Skin of body (tissue), 2 donors: ENCODE results near the gene LRP8. TPM values are rescaled to one million over a fixed set of nuclear protein-coding genes. Genes with fewer than 3 reads are reported as not detected.

ENCODE experiments used
- DNase-seq: peaks from one replicate; lab custom pipeline; 2025; lab: John Stamatoyannopoulos, UW
- total RNA-seq: library from RNA; depleted of rRNA; stranded (reverse); fragments of >200 nt; gene quantifications from one replicate; pipeline ENCODE4 v1.2.3, GENCODE V29; 2014

Gene LRP8
- total RNA-seq, 1 donor from 2014 or later: 5.1 TPM

DNA sequence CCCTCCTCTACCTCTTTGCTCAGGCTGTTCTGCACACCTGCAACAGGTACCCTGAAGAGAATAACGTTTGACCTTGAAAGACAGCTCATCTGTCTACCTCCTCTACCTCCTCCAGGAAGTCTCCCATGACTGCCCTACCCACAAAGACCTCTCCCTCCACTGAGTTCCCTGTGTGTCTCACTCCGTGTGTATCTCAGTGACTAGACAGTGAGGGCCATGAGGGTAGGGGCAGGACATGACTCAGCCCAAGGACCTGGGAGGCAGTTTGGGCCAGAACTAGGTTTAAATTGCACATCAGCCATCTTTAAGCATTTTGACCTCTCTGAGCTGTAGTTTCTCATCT, 32.0 kb upstream of the LRP8 start:
- no peak for DNase-seq

DNA sequence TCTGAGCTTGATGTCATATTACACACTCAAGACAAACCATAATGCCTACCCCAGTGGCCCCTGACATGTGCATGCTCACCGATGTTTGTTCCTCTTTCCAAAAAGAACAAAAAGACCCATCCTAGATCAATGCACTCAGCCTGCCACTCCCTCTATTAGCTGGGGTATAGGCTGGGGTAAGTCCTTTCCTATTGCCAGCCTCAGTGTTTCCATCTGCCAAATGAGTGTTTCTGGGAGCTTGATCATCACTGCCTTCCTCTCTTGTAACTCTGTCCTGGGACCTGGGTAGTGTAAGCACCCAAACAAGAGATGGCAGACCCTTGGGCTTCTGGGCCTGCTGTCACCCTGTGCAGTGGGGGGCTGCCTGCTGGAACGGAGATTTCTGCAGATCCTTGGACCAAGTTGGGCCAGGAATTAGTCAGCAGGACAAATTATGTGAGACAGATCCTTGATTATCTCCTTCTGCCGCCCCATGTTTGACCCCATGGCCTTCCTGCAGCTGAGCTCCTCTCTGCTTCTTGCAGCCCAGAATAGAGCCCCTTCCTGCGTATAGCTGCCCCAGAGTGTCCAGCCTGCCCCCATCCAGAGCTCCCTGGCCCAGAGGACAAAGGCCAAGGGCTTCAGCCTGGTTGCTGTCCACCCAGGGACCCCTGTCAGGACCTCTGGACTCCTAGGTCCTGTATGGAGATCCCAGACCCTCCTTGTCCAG, 31.5 kb upstream of the LRP8 start:
- no peak for DNase-seq

DNA sequence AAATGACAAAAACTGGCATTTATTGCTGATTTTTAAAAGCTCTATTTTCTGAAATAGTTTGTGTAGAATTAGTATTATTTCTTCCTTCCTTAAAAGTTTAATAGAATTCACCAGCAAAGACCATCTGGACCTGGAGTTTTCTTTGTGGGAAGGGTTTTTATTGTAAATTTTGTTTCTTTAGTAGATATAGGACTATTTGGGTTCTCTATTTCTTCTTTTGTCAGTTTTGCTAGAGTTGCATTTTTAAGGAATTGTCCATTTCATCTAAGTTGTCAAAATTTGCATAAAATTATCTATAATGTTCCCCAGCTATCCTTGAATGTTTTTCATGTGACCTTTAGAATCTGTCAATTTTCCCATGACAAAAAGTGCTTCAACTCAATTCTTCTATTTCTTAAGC, 28.8 kb upstream of the LRP8 start:
- no peak for DNase-seq

DNA sequence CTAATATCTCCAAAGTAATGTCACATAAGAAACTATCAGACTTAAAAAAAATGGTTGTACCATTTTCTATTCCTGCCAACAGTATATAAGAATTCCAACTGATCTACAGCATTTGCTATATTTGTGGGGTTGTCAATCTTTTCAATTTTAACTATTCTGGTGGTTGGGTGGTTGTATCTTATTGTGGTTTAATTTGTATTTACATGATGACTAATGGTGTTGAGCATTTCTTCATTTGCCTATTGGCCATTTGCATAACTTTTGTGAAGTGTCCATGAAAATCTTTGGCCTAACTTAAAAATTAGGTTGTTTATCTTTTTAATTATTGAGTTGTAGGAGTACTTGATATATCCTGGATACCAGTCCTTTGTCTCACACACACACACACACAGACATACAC, 26.2 kb upstream of the LRP8 start:
- DNase-seq: no peak

DNA sequence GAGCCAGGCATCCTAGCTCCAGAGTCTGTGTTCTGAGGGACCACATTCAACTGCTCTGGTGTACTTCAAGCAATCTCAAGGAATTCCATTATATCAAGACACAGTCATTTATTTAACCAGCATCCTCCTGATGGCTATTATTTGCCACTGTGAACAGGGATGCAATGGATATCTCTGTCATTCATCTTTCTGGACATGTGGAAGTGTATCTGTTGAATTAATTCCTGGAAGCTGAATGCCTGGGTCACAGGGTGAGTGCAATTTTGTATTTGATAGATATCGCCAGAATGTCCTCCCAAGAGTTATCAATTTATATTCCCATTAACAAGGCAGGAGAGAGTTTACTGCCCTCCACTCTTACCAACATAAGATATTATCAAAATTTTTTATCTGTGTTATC, 24.7 kb upstream of the LRP8 start:
- no peak for DNase-seq

DNA sequence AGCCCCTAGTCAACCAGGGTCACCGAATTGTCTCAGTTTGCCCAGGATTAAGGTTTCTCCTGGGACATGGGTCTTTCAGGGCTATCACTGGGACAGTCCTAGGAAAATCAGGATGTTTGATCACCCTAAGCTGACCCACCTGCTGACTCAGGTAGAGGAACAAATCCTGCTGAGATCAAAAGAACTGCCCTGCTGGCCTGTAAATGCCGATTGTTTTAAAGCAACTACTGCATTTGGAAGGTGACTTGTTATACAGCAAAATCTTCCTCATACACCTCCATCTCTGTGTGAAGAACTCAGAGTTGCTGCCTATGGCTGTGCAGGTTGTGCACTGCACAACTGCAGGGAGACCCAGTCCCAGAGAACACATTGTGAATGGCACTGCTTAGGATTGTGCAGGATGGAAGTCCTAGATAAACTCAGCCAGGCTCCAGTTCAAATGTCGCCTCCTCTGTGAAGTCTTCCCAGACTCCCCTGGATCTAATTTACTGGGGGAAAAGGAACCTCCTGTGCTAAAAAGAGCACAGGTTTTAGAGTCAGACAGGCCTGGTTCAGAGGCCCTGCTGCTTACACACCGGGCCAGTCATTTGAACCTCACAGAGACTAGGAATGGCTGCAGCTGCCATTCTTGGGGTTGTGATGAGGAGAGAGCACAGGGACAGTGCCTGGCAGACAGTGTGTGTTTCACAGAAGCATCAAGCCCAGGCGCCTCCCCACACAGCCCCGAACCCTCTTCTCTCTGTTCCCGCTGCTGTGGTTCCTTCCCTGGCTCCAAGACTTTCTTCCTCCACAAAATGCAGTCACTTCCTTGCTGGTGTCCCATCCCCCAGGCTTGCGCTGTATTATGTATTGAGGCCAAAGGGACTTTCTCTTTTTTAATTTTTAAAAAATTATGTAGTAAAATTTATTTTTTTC, 23.2 kb upstream of the LRP8 start:
- DNase-seq: no peak

DNA sequence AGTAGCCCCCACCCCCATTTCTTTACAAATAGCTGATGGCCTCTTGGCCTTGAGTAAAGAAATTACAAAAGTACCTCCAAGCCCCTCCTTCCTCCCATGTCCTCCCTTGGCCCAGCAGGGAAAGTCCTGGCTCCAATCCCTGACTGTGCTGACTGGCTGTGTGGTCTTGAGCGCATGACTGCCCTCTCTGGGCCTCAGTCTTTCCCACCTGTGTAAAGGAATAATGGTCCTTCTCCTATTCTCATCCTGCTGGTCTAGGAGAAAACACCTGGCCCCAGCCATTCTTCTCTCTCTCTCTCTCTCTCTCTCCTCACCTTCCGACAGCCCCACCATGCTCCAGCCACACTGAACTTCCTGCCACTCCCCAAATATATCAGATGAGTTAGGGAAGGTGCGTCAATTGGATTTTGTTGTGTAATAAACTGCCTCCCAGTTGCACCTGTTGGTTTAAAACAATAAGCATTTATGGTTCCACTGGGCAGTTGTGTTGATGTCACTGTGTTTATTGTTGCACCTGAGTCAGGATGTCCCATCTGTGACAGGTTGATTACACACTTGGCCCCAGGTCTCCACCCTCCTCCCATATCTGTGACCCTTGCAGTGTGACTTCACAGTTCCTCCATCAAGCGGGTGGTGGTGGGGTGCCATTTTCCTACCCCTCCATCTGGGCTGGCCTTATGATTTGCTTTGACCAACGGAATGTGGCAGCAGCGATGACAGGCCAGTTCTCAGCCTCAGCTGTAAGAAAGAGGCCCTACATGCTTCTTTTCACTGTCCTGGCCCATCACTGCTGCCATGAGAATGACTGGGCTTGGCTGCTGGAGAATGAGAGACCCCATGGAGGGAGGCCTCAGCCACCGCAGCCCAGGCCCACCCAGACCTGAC, 22.3 kb upstream of the LRP8 start:
- DNase-seq: no peak

DNA sequence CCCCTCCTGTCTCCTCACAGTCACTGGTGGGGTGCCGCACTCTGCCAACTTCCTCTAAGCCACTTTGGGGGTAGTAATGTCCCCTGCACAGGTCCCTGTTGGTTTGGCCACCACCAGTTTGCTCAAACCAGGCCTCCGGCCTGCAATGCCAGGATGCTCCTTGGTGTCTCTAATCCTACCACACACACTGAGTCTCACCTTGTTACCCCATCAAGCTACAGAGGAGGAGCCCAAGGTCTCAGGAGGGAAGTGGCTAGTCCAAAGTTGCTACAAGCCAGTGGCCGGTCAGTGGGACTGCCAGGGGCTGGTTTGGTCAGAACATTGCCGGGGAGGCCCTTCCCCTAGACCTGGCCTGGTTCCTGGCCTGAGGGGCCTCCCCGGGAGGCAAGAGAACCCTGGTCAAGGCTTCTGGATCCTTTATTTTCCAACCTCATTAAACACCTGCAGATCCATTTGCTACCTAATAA, 21.5 kb upstream of the LRP8 start:
- DNase-seq: no peak

DNA sequence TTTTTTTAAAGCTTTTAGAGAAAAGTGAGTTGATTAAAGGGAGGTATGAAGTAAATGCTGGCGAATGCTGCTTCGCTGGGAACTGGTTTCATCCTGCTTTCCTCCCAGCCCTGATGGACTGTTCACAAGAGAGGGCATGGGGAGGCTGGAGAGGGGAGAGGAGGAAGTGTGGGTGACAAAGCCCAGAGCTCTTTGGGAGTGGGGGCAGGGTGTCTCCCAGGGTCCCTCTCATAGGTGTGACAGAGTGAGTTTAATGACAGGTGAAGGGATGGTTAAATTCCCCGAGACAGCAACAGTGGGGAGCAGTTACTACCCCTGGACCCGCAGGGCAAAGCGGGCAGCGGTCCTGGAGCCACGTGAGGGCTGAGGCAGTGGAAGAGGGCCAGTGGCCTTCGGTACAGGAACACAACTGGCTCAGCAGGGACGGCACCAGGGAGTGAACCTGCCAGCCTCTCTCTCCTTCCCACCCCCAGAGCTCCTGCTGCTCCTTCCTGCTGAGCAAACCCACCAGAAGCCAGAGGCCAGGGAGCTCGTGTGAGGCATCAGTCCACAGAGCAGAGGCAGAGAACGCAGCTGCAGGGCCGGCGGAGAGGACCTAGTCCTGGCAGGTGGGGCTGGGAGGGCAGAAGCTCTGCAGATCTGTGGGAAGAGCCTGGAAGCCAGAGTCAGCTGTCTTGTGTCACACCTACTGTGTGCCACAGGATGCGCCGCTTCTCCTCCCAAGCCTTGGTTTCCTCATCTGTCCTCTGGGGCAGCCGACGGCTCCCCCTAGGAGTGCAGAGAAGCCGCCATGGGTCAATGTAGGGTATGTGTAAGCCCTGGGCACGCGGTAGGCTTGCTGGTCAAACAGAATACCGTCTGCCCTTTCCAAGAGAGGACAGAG, 20.9 kb upstream of the LRP8 start:
- no peak for DNase-seq

DNA sequence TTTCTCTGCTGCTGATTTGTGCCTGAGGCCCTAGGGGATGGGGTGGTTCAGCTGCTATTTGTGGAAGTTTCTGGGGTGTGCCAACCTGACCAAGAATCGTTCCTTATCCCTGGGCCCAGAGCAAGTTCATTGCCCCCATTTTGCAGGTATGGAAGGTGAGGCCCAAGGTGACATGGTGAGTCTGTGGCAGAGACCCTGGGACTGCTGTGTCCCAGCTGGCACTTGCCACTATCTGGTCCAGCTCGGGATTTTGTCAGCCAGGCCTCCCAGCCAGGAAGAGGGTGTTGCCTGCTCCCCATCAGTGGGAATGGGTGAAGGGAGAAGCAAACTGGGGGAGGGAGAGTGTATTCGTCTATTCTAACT, 18.9 kb upstream of the LRP8 start:
- DNase-seq: no peak

DNA sequence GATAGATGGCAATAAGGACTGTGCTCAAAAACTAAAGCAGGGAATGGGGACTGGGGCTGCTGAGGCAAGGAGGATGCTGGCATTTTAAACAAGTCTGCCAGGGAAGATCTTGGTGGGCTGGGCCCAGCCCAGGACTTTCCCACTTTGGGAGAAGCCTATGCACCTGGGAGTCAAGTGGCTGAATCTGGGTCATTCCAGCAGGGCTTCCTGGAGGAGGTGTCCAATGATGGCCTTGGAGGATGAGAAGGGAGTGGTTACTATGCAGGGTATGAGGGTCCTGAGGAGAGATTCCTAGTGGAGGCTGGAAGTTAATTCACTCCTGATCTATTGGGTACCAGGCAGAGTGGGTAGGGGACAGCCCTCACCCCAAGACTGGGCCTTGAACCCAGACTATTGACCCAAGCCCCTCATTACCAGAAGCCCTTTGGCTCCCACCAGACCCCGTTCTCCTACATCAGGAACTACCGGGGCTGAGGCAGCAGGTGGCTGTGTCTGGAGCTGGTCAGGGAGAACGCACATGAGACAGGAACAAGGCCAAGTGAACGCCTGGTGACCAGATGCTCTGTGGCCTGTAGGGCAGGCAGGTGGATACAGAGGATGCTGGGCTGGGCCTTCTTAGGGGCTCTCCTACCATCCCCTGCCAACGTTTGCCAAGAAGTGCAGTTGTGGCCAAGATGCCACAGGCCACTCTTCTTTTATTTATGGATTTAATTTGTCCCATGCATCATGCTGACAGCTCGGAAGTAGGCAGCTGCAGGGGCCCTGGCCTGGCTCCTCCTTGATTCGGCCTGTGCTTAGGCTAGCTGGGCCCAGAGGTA, 18.3 kb upstream of the LRP8 start:
- no peak for DNase-seq

DNA sequence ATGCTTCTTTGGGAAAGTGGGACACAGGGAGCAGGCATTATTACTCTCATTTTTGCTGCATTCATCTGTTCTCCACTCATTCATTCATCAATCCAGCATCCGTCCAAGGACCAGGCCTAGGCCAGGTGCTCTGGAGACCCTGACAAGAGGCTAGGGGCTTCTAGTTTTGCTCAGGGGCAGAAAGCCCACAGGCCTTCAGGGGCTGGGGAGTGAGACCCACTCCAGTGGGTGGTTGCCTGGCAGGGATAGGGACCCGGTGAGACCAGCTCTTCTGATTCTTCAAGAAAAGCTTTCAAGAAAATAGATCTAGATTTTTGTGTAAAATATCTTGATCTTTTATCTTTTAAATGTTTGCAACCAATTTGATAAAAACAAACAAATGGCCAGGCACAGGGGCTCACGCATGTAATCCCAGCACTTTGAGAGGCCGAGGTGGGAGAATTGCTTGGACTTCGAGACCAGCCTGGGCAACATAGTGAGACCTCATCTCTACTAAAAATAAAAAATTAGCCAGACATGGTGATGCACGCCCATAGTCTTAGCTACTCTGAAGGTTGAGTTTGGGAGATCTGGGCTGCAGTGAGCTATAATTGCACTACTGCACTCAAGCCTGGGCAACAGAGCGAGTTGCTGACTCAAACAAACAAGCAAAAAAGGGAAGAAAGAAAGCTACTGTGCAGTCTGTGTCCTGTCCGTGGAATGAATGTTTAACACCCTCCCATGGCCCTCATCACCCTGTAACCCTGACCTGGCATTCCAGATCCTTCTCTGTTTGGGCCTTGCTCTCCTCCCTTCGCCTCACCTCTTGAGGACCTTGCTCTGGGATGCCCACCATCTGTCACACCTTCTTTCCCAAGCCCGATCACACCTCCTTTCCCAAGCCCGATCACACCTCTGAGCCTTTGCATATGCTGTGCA, 17.3 kb upstream of the LRP8 start:
- DNase-seq: no peak

DNA sequence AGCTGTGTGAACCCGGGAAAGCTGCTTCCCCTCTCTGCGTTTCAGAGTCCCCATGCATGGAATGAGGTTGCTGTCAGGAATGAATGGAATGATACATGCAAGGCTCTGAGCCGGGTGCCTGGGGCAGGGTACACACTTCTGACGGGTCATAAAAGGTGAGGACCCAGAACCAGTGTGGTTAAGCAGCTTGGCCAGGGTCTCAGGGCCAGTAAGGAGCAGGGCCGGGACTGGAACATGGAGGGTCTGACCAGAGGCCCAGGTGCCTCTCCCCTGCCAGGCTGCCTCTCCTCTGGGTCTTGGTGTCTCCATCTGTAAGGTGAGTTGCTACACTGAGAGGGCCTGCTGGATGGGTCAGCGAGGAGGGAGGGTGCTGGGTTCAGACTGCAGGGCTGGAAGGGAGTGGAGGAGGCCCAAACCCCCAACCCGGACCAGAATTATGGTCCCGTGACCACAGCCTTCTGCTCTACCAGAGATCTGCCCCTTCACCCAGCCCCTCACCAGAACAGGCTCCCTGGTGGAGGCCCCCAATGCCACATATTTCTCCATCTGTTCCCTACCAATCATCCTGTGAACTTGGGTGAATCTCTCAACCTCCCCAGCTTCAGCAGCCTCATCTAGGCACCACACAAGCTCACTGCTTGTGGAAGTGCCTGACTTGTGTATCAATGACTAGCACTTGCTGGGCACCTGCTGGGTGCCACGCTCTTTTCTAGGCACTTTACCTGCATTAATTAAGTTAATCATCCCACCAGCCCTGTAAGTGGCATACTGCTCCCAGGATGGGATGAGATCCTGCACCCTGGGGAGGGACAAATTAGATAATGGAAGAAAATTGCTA, 16.2 kb upstream of the LRP8 start:
- DNase-seq: no peak

DNA sequence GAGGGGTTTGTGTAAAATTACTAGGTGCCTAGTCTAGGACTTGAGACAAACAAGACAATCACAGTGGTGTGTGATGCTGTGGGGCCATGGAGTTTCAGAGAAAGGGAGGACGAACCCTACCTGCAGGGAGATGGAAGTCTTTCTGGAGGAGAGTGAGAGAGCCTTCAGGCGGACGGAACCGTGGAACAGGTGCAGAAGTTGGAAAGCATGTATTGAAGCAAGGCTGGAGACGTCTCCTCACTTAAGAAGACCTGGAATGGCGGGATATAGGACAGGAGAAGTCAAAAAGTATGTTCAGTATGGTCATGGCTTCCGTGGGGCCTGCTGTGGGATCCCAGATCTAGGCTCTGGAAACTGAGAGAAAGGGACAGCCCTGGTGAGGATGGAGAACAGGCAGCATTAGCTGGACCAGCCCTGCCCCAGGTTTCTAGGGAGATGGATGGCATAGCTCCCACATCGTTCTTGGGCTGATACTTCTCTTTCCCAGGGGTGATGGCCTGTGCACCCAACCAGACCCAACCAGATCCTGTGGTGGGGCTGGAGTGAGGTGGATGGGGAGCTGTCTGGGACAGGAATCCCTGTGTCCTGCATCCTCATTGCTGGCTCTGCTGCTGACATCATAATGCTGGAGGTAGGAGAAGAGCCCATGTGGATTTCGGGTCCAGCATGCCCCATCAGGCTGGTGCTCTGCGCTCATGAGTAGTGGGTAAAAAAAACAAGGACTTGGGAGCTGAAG, 15.0 kb upstream of the LRP8 start:
- DNase-seq: no peak

DNA sequence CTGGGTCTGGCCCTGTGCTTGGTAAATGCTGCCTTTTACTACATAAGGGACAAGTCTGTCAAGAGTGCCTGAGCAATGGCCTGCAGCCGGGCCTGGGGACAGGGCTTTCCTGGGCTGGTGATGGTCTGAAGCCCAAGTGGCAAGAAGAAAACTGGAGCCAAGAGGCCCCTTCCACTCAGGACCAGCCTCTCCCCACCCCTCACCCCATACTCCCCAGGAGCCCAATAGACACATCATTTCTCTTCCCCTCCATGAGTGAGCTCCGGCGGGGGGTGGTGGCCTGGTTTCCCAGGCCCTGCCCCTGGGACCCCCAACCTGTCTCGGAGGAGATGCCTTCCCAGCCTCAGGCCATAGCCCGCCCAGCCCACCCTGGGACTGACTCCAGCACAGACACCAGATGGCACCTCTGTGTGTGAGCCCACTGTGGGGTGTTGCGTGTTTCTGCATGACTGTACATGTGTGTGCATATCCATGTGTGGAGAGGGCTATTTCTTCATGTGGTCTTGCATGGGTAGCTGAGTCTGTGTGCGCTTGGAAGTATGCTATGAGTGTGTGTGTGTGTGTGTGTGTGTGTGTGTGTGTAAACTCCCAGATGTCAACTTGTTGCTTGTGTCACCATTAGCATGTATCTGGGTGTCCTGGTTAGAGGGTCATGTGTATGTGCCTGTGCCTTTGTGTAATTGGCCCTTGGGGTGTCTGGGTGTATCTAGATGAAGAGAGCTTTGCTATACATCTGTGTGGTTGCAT, 14.3 kb upstream of the LRP8 start:
- no peak for DNase-seq

DNA sequence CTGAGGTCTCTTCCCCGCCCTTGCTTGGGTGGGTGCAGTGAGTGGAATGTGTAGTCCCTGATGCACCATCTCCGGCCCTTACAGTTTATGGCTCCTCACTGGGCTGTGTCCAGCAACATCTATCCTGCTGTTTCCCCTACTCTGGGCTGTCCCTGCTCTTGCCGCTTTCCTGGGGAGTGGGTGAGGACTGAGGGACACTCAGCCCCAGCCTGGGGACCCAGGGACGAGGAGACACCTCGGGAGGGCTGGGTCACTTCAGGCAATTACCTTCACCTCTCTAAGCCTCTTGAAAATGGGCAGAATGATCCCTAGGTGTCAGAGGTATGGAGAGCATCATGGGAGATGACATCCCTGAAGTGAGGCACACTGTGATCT, 13.6 kb upstream of the LRP8 start:
- DNase-seq: no peak
